HK-2 (cell line): ENCODE measurements around the gene TPD52L2.
A peak's percentile ranks its signal among the peaks of the same experiment; 100 is the strongest.
"Not testable (repeated sequence)": the region's sequence is repeated elsewhere in the genome, so short reads cannot be mapped to it uniquely, and the experiment has no call there.

Experiments
- DNase-seq: peaks from one replicate; pipeline ENCODE4 v3.0.0-alpha.2; 2018; ENCODE audit not compliant: unreplicated experiment

TPD52L2 gene

GRCh38 chr20:63878899-63879663 lies 14.0 kb downstream of the TPD52L2 start:
- DNase-seq, result no peak

GRCh38 chr20:63880901-63881300 lies 15.8 kb downstream of the TPD52L2 start:
- not testable (repeated sequence) for DNase-seq

GRCh38 chr20:63881451-63882226 lies 16.6 kb downstream of the TPD52L2 start:
- no peak for DNase-seq

GRCh38 chr20:63882257-63883200 lies 17.5 kb downstream of the TPD52L2 start:
- no peak for DNase-seq

- no peak for DNase-seq
Observed at GRCh38 chr20:63883201-63883593, 18.1 kb downstream of the TPD52L2 start.

- no peak for DNase-seq
Observed at GRCh38 chr20:63884506-63885263, 19.6 kb downstream of the TPD52L2 start.

GRCh38 chr20:63885264-63886053 lies 20.4 kb downstream of the TPD52L2 start:
- no peak for DNase-seq

- no peak for DNase-seq
Observed at GRCh38 chr20:63886054-63886419, 21.0 kb downstream of the TPD52L2 start.

- no peak for DNase-seq
Observed at GRCh38 chr20:63886921-63887320, 21.9 kb downstream of the TPD52L2 start.

- DNase-seq, result no peak
Observed at GRCh38 chr20:63889241-63890200, 24.5 kb downstream of the TPD52L2 start.

GRCh38 chr20:63890201-63890576 lies 25.1 kb downstream of the TPD52L2 start:
- DNase-seq, result no peak

GRCh38 chr20:63890616-63891015 lies 25.5 kb downstream of the TPD52L2 start:
- DNase-seq, result no peak

GRCh38 chr20:63891061-63892002 lies 26.3 kb downstream of the TPD52L2 start:
- no peak for DNase-seq

- DNase-seq, result no peak
Observed at GRCh38 chr20:63892402-63892801, 27.3 kb downstream of the TPD52L2 start.

GRCh38 chr20:63893999-63894357 lies 28.9 kb downstream of the TPD52L2 start:
- no peak for DNase-seq

GRCh38 chr20:63894358-63895201 lies 29.5 kb downstream of the TPD52L2 start, which contains the start of gene DNAJC5:
Gene DNAJC5, plus strand, starts transcription at chr20:63895126. Its CDS starts 33,220 bp downstream, at chr20:63928346.
- DNase-seq, result peak; percentile 99
